Gastrocnemius medialis (tissue), 4 donors: ENCODE results near the gene TRAM2. TPM values are rescaled to one million over a fixed set of nuclear protein-coding genes. Genes with fewer than 3 reads are reported as not detected.

Source experiments
- ATAC-seq, 2 donors: fragments of 150-250 bp; one replicate each; pipeline ENCODE4 v1.9.1; 2016
- DNase-seq, 2 donors: peaks; one replicate each; pipeline ENCODE4 v3.0.0-alpha.2; 2019
- H3K27ac ChIP-seq, 4 donors: fragments of 200-600 bp; sonication (generic); 1 replicate in 1 of 4; 2 replicates in 3 of 4; pipeline ENCODE4 v1.5.1; 2016 to 2018; ENCODE audit warnings: mild to moderate bottlenecking in 2 of 4, moderate library complexity in 1 of 4
- H3K27me3 ChIP-seq, 3 donors: fragments of 200-600 bp; sonication (generic) in 2 of 3; 1 replicate in 1 of 3; 2 replicates in 2 of 3; pipeline versions ENCODE4 v1.5.1 to v1.6.0; 2016 to 2019; ENCODE audit warnings: mild to moderate bottlenecking in 1 of 3, moderate library complexity in 1 of 3
- H3K36me3 ChIP-seq, 2 donors: fragments of 200-600 bp; sonication (generic) in 1 of 2; one replicate each; pipeline ENCODE4 v1.5.1; 2017 to 2018
- H3K4me1 ChIP-seq, 2 donors: fragments of 200-600 bp; sonication (generic) in 1 of 2; one replicate each; pipeline ENCODE4 v1.5.1; 2016 to 2017; ENCODE audit warnings: mild to moderate bottlenecking in 2 of 2
- H3K4me3 ChIP-seq, 4 donors: fragments of 200-600 bp; sonication (generic) in 3 of 4; 1 replicate in 1 of 4; 2 replicates in 3 of 4; pipeline ENCODE4 v1.5.1; 2016 to 2019; ENCODE audit warnings: mild to moderate bottlenecking in 2 of 4
- H3K9me3 ChIP-seq, 3 donors: fragments of 200-600 bp; sonication (generic) in 2 of 3; 1 replicate in 1 of 3; 2 replicates in 2 of 3; pipeline ENCODE4 v1.5.1; 2016 to 2019
- CTCF ChIP-seq, 5 experiments: fragments of 450-650 bp in 3 of 5; fragments of 200-600 bp in 2 of 5; sonication (generic) in 2 of 5; IDR thresholded peaks in 4 of 5; conservative IDR thresholded peaks in 1 of 5; 1 replicate in 4 of 5; 2 replicates in 1 of 5; pipeline ENCODE4 v1.5.1; 2016 to 2019; ENCODE audit warnings: antibody characterized with exemption in 5 of 5, mild to moderate bottlenecking in 3 of 5, moderate library complexity in 3 of 5
- POLR2A ChIP-seq, 2 donors: fragments of 450-650 bp; IDR thresholded peaks; one replicate each; pipeline ENCODE4 v1.6.1; 2017; ENCODE audit warnings: antibody characterized with exemption in 2 of 2, mild to moderate bottlenecking in 2 of 2, moderate library complexity in 2 of 2
- in situ Hi-C, 4 donors: fragments of 200-750 bp; cut with MboI; loops; one replicate each; pipeline versions ENCODE4 v1.15.0 to v1.8.0; 2017; ENCODE audit warnings: low sequenced_read_pairs in 4 of 4
- intact Hi-C: fragments of 100-400 bp; cut with DNase I; formaldehyde crosslinking; loops from one replicate; pipeline ENCODE4 v1.15.1; 2023; ENCODE audit warnings: low total_unique reads
- total RNA-seq, 4 donors: library from RNA; depleted of rRNA; stranded (reverse); fragments of >200 nt; gene quantifications; one replicate each; pipeline versions ENCODE4 v1.1.0 to v1.2.3, GENCODE V29; 2016

The TRAM2 gene
- total RNA-seq, 4 donors from 2014 or later = 2.4 to 4.5 (median 3.6) TPM

- in situ Hi-C loops = no loop called here
- intact Hi-C loops = no loop called here
- Histone ChIP-seq H3K4me1 (peaks cover 33 to 51% of the 10 kb centered on the region in 2 donors), H3K27ac (no peak overlapping the region), H3K9me3 (no peaks in the 10 kb centered on the region), H3K36me3 (no peaks in the 10 kb centered on the region), H3K4me3 (no peak overlapping the region), H3K27me3 (no peaks in the 10 kb centered on the region)
- TF ChIP-seq POLR2A (IDR thresholded peaks at IDR 0.05) (no peak), CTCF (IDR thresholded peaks at IDR 0.05 in 4 of 5, conservative IDR thresholded peaks at IDR 0.05 in 1 of 5) (no peak)
- ATAC-seq (no peak), DNase-seq (no peak)
Measured at GRCh38 chr6:52547647-52548352, 29.1 kb downstream of the TRAM2 start.

- in situ Hi-C loops (no loop called here), intact Hi-C loops (no loop called here)
- H3K4me3 ChIP-seq = no peak overlapping the region
- TF ChIP-seq CTCF (IDR thresholded peaks at IDR 0.05 in 4 of 5, conservative IDR thresholded peaks at IDR 0.05 in 1 of 5) (no peak), POLR2A (IDR thresholded peaks at IDR 0.05) (no peak)
- H3K9me3 ChIP-seq = no peaks in the 10 kb centered on the region
- no peaks in the 10 kb centered on the region for H3K27me3 ChIP-seq
- DNase-seq = no peak
- no peak overlapping the region for H3K27ac ChIP-seq
- H3K4me1 ChIP-seq = peaks cover 28 to 41% of the 10 kb centered on the region in 2 donors
- no peaks in the 10 kb centered on the region for H3K36me3 ChIP-seq
- no peak for ATAC-seq
Measured at GRCh38 chr6:52546678-52547077, 30.2 kb downstream of the TRAM2 start.

GRCh38 chr6:52546192-52546591 lies 30.7 kb downstream of the TRAM2 start:
- no peak overlapping the region for H3K4me3 ChIP-seq
- H3K4me1 ChIP-seq = peaks cover 24 to 37% of the 10 kb centered on the region in 2 donors
- DNase-seq (no peak), ATAC-seq (no peak)
- H3K36me3 ChIP-seq = no peaks in the 10 kb centered on the region
- H3K27ac ChIP-seq = no peak overlapping the region
- no peak for TF ChIP-seq POLR2A (IDR thresholded peaks at IDR 0.05)
- TF ChIP-seq CTCF (IDR thresholded peaks at IDR 0.05 in 4 of 5, conservative IDR thresholded peaks at IDR 0.05 in 1 of 5) = no peak
- H3K9me3 ChIP-seq = no peaks in the 10 kb centered on the region
- in situ Hi-C loops = no loop called here
- intact Hi-C loops = no loop called here
- no peaks in the 10 kb centered on the region for H3K27me3 ChIP-seq

GRCh38 chr6:52545406-52546119 lies 31.3 kb downstream of the TRAM2 start:
- H3K36me3 ChIP-seq = no peaks in the 10 kb centered on the region
- H3K27ac ChIP-seq = peak overlapping the region in 1 of 4 donors; percentile 55
- in situ Hi-C loops (no loop called here), intact Hi-C loops (no loop called here)
- no peak for ATAC-seq
- TF ChIP-seq POLR2A (IDR thresholded peaks at IDR 0.05) = no peak
- no peak for TF ChIP-seq CTCF (IDR thresholded peaks at IDR 0.05 in 4 of 5, conservative IDR thresholded peaks at IDR 0.05 in 1 of 5)
- DNase-seq = no peak
- no peaks in the 10 kb centered on the region for H3K27me3 ChIP-seq
- H3K4me1 ChIP-seq = peaks cover 18 to 30% of the 10 kb centered on the region in 2 donors
- H3K4me3 ChIP-seq = no peak overlapping the region
- H3K9me3 ChIP-seq = no peaks in the 10 kb centered on the region
